Endodermal cell (in vitro differentiated cells): ENCODE data around the gene MPLKIP. TPM values are rescaled to one million over a fixed set of nuclear protein-coding genes. Genes with fewer than 3 reads are reported as not detected.

ENCODE experiments used
- DNase-seq: peaks from one replicate; pipeline ENCODE4 v3.0.0-alpha.2; 2017
- H3K27ac ChIP-seq: 2 replicates; pipeline ENCODE4 v1.5.1; 2013; ENCODE audit warnings: mild to moderate bottlenecking, low read depth, low read length, moderate library complexity
- H3K27me3 ChIP-seq: 2 replicates; pipeline ENCODE4 v1.6.1; 2013; ENCODE audit warnings: mild to moderate bottlenecking, low read length, moderate library complexity; ENCODE audit not compliant: insufficient read depth, control insufficient read depth, poor library complexity, severe bottlenecking
- H3K36me3 ChIP-seq: 2 replicates; pipeline ENCODE4 v1.7.0; 2013; ENCODE audit warnings: mild to moderate bottlenecking, low read length, moderate library complexity; ENCODE audit not compliant: control insufficient read depth, insufficient read depth
- H3K4me1 ChIP-seq: one replicate; pipeline ENCODE4 v1.7.0; 2013; ENCODE audit warnings: low read length; ENCODE audit not compliant: control insufficient read depth, insufficient read depth
- H3K4me3 ChIP-seq: 2 replicates; pipeline ENCODE4 v1.5.1; 2013; ENCODE audit warnings: mild to moderate bottlenecking, low read length, moderate library complexity
- H3K9ac ChIP-seq: 2 replicates; pipeline ENCODE4 v1.6.1; 2013; ENCODE audit warnings: mild to moderate bottlenecking, low read length, moderate library complexity; ENCODE audit not compliant: poor library complexity, severe bottlenecking; ENCODE audit errors: extremely low read depth
- H3K9me3 ChIP-seq: 2 replicates; pipeline ENCODE4 v1.6.1; 2013; ENCODE audit warnings: mild to moderate bottlenecking, low read length, moderate library complexity; ENCODE audit not compliant: control insufficient read depth
- H3K27ac Mint-ChIP-seq: 2 replicates; pipeline ENCODE4 v1.8.0; 2020; ENCODE audit warnings: mixed read lengths
- H3K27me3 Mint-ChIP-seq: 2 replicates; pipeline ENCODE4 v1.8.0; 2021; ENCODE audit warnings: mild to moderate bottlenecking, mixed read lengths; ENCODE audit not compliant: insufficient read depth
- H3K36me3 Mint-ChIP-seq: 2 replicates; pipeline ENCODE4 v1.8.0; 2020; ENCODE audit warnings: low read depth, mixed read lengths
- H3K4me1 Mint-ChIP-seq: 2 replicates; pipeline ENCODE4 v1.8.0; 2020; ENCODE audit warnings: mixed read lengths
- H3K4me3 Mint-ChIP-seq: 2 replicates; pipeline ENCODE4 v1.8.0; 2020; ENCODE audit warnings: mild to moderate bottlenecking, moderate library complexity, mixed read lengths
- H3K9me3 Mint-ChIP-seq: 2 replicates; pipeline ENCODE4 v1.8.0; 2020; ENCODE audit warnings: mild to moderate bottlenecking, mixed read lengths
- WGBS, 2 experiments: methylation state at CpG; one replicate each; pipeline versions ENCODE4 v1.1.5 to v1.1.7; 2013; ENCODE audit warnings: missing lambda C conversion rate in 2 of 2, mixed read lengths in 1 of 2; ENCODE audit not compliant: insufficient coverage in 1 of 2, insufficient read length in 1 of 2; 5-methylcytosine and 5-hydroxymethylcytosine counted together
- total RNA-seq, 2 donors: library from RNA; stranded (reverse); fragmentation: NEBNext Ultra II Directional in 1 of 2; extraction: Animal tissue kit (Norgen Biotek cat#: 25700) in 1 of 2; gene quantifications; 2 replicates in 1 of 2; 3 replicates in 1 of 2; pipeline ENCODE4 v1.2.1, GENCODE V29; 2021
- TF ChIP-seq, protein P1 (sequence below): fragments of 200-600 bp; sonication (generic); conservative IDR thresholded peaks from 2 replicates; pipeline ENCODE4 v1.5.0; 2021; ENCODE audit warnings: antibody characterized with exemption, mild to moderate bottlenecking

The MPLKIP gene
- total RNA-seq, 2 donors from 2014 or later = 43.5 to 53.5 TPM

DNA sequence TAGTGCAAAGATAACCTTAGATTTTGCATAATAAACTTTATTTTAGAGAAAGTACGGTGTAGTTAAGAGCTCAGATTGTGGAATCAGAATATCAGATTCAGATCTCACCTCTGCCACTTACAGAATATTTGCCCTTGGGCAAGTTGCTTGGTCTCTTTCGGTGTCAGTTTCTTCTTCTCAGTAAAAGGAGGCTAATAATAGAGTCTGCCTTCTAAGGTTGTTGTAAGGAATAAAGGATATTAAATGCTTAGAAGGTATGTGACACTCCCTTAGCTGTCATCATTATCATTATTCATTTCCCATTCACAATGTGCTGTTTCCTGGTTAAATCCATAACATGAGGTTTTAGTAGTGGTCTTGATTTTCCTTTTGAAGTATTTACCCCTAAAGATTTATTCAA is 42.2 kb downstream of the MPLKIP start:
- H3K36me3 Mint-ChIP-seq = peaks cover 50% of the 10 kb centered on the region
- H3K4me1 Mint-ChIP-seq = peaks cover 6% of the 10 kb centered on the region
- Histone ChIP-seq H3K27ac (no peak overlapping the region), H3K9me3 (no peaks in the 10 kb centered on the region), H3K4me1 (no peaks in the 10 kb centered on the region), H3K27me3 (no peaks in the 10 kb centered on the region), H3K4me3 (no peak overlapping the region), H3K36me3 (peaks cover 68% of the 10 kb centered on the region), H3K9ac (no peak overlapping the region)
- no peak for DNase-seq
- TF ChIP-seq, protein P1, sequence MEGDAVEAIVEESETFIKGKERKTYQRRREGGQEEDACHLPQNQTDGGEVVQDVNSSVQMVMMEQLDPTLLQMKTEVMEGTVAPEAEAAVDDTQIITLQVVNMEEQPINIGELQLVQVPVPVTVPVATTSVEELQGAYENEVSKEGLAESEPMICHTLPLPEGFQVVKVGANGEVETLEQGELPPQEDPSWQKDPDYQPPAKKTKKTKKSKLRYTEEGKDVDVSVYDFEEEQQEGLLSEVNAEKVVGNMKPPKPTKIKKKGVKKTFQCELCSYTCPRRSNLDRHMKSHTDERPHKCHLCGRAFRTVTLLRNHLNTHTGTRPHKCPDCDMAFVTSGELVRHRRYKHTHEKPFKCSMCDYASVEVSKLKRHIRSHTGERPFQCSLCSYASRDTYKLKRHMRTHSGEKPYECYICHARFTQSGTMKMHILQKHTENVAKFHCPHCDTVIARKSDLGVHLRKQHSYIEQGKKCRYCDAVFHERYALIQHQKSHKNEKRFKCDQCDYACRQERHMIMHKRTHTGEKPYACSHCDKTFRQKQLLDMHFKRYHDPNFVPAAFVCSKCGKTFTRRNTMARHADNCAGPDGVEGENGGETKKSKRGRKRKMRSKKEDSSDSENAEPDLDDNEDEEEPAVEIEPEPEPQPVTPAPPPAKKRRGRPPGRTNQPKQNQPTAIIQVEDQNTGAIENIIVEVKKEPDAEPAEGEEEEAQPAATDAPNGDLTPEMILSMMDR = no peak
- H3K9me3 Mint-ChIP-seq = no peaks in the 10 kb centered on the region
- WGBS, 2 experiments = 89 to 97% methylated on average over 1 to 2 of the region's 2 CpGs
- no peak overlapping the region for H3K4me3 Mint-ChIP-seq
- H3K27me3 Mint-ChIP-seq = no peaks in the 10 kb centered on the region
- H3K27ac Mint-ChIP-seq = no peak overlapping the region

DNA sequence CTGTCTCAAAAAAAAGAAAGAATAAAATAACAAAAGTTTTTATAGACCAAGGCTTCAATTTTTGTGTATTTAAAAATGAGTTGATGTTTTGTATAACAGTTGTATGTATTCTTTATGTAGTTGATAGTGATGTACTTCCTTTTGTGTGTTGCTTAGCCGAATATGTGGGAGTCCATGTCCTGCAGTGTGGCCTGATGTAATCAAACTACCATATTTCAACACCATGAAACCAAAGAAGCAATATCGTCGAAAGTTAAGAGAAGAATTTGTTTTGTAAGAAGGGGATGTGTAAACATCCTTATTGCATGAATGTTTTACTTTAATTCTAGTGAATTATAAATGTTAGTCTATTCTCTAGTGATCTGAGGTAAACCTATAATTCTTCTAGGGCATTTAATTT is 56.6 kb downstream of the MPLKIP start:
- Histone ChIP-seq H3K4me3 (no peak overlapping the region), H3K9me3 (no peaks in the 10 kb centered on the region), H3K27me3 (no peaks in the 10 kb centered on the region), H3K9ac (no peak overlapping the region), H3K4me1 (no peaks in the 10 kb centered on the region), H3K36me3 (peaks cover 22% of the 10 kb centered on the region), H3K27ac (no peak overlapping the region)
- Mint-ChIP-seq H3K27me3 (no peaks in the 10 kb centered on the region), H3K27ac (no peak overlapping the region), H3K9me3 (no peaks in the 10 kb centered on the region), H3K36me3 (peaks cover 20% of the 10 kb centered on the region), H3K4me1 (no peaks in the 10 kb centered on the region), H3K4me3 (no peak overlapping the region)
- 100% methylated on average over 2 of the region's 3 CpGs; no CpG with 5 or more reads in 1 of the 2 experiments for WGBS, 2 experiments
- DNase-seq = no peak
- TF ChIP-seq, protein P1 = no peak

Other genes with a start within 250 kb of the MPLKIP start
- gene CDK13, start 184.4 kb downstream of the MPLKIP start, total RNA-seq = 10 to 100 TPM; 60.8 to 77.7 TPM
- gene SUGCT, start 383 bp upstream of the MPLKIP start, total RNA-seq = 1 to 10 TPM; 3.6 to 3.9 TPM